NCI-H526 (cell line): ENCODE results near the gene TRPC4AP.
A peak's percentile ranks its signal among the peaks of the same experiment; 100 is the strongest.

Experiments
- DNase-seq, 2 experiments: peaks; one replicate each; lab custom pipeline; 2025; lab: John Stamatoyannopoulos, UW

TRPC4AP gene

GRCh38 chr20:35000922-35001595, 91.5 kb downstream of the TRPC4AP start:
- DNase-seq = no peak

- DNase-seq = peak in 1 of 2 experiments; percentile 59
Observed at GRCh38 chr20:35000311-35000921, 92.2 kb downstream of the TRPC4AP start.

GRCh38 chr20:34999782-35000181, 92.8 kb downstream of the TRPC4AP start:
- no peak for DNase-seq

- no peak for DNase-seq
Observed at GRCh38 chr20:34999021-34999451, 93.6 kb downstream of the TRPC4AP start.

- peak in 1 of 2 experiments; percentile 30 for DNase-seq
Observed at GRCh38 chr20:34998331-34998950, 94.2 kb downstream of the TRPC4AP start.

- DNase-seq = no peak
Observed at GRCh38 chr20:34997774-34998173, 94.8 kb downstream of the TRPC4AP start.

GRCh38 chr20:34997131-34997561, 95.5 kb downstream of the TRPC4AP start:
- no peak for DNase-seq

- no peak for DNase-seq
Observed at GRCh38 chr20:34996243-34997028, 96.2 kb downstream of the TRPC4AP start.

GRCh38 chr20:34995696-34996095, 96.9 kb downstream of the TRPC4AP start:
- DNase-seq = no peak

- DNase-seq = no peak
Observed at GRCh38 chr20:34995192-34995591, 97.4 kb downstream of the TRPC4AP start.

GRCh38 chr20:34994509-34995131, 98.0 kb downstream of the TRPC4AP start:
- no peak for DNase-seq

- DNase-seq = no peak
Observed at GRCh38 chr20:34993941-34994508, 98.6 kb downstream of the TRPC4AP start.

GRCh38 chr20:34992751-34993417, 99.7 kb downstream of the TRPC4AP start:
- no peak for DNase-seq

- no peak for DNase-seq
Observed at GRCh38 chr20:34990661-34991214, 101.9 kb downstream of the TRPC4AP start.

GRCh38 chr20:34990231-34990630, 102.4 kb downstream of the TRPC4AP start:
- no peak for DNase-seq

GRCh38 chr20:34989670-34990069, 102.9 kb downstream of the TRPC4AP start:
- DNase-seq = no peak

- DNase-seq = no peak
Observed at GRCh38 chr20:34989118-34989517, 103.5 kb downstream of the TRPC4AP start.

GRCh38 chr20:34988191-34988540, 104.4 kb downstream of the TRPC4AP start:
- DNase-seq = no peak

GRCh38 chr20:34987288-34988190, 105.1 kb downstream of the TRPC4AP start:
- DNase-seq = no peak
